ENCODE measurements around the gene SLC35G2.
A peak's percentile ranks its signal among the peaks of the same experiment; 100 is the strongest.
"Not testable (repeated sequence)": the region's sequence is repeated elsewhere in the genome, so short reads cannot be mapped to it uniquely, and the experiment has no call there.

SLC35G2 gene

DNA sequence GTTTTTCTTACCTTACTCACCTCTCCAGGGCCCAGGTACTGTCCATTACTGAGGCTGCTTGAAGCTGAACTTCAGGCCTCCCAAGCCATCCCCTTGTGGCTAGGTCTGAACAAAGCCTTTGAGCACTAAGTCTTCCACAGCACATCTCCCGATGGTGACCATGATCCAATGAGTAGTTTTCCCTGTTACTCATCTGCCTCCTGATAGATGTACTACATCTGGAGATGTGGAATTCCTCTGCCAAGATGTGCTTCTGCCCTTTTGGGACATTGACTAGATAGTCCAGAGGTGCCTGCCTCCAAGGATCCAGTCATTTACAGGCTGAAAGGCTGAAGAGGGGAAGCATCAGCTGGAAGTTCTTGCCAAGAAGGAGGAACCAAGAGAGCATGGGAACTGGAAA, 28.9 kb upstream of the SLC35G2 start:
- H3K4me3 ChIP-seq (replicated peaks in 1 of 2; ENCODE audit: low read depth in 2 of 2, low read length in 2 of 2) = no peak overlapping the region
- no peak for DNase-seq (ENCODE audit: low read depth in 2 of 2)
- TF ChIP-seq, protein P1, sequence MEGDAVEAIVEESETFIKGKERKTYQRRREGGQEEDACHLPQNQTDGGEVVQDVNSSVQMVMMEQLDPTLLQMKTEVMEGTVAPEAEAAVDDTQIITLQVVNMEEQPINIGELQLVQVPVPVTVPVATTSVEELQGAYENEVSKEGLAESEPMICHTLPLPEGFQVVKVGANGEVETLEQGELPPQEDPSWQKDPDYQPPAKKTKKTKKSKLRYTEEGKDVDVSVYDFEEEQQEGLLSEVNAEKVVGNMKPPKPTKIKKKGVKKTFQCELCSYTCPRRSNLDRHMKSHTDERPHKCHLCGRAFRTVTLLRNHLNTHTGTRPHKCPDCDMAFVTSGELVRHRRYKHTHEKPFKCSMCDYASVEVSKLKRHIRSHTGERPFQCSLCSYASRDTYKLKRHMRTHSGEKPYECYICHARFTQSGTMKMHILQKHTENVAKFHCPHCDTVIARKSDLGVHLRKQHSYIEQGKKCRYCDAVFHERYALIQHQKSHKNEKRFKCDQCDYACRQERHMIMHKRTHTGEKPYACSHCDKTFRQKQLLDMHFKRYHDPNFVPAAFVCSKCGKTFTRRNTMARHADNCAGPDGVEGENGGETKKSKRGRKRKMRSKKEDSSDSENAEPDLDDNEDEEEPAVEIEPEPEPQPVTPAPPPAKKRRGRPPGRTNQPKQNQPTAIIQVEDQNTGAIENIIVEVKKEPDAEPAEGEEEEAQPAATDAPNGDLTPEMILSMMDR (IDR thresholded peaks at IDR 0.05; ENCODE audit: low read depth, low read length) = no peak

GRCh38 chr3:136790786-136791185, 28.1 kb upstream of the SLC35G2 start:
- no peak overlapping the region for H3K4me3 ChIP-seq (replicated peaks in 1 of 2; ENCODE audit: low read depth in 2 of 2, low read length in 2 of 2)
- TF ChIP-seq, protein P1 (IDR thresholded peaks at IDR 0.05; ENCODE audit: low read depth, low read length) = no peak
- no peak for DNase-seq (ENCODE audit: low read depth in 2 of 2)

- TF ChIP-seq, protein P1 (IDR thresholded peaks at IDR 0.05; ENCODE audit: low read depth, low read length) = no peak
- DNase-seq (ENCODE audit: low read depth in 2 of 2) = no peak
- H3K4me3 ChIP-seq (replicated peaks in 1 of 2; ENCODE audit: low read depth in 2 of 2, low read length in 2 of 2) = no peak overlapping the region
These were observed 26.2 kb upstream of the SLC35G2 start for GRCh38 chr3:136792556-136793330.

DNA sequence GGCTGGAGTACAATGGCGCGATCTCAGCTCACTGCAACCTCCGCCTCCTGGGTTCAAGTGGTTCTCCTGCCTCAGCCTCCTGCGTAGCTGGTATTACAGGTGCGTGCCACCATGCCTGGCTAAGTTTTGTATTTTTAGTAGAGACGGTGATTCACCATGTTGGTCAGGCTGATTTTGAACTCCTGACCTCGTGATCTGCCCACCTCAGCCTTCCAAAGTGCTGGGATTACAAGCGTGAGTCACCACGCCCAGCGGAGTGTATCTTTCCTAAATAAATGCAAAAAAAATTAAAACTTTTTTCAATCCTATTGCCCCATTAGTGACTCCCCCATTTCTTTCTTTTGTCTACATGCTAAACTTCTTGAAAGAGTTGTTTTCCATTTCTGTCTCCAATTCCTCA, 17.8 kb upstream of the SLC35G2 start:
- H3K4me3 ChIP-seq (replicated peaks in 1 of 2; ENCODE audit: low read depth in 2 of 2, low read length in 2 of 2); DNase-seq (ENCODE audit: low read depth in 2 of 2): not testable (repeated sequence)

DNA sequence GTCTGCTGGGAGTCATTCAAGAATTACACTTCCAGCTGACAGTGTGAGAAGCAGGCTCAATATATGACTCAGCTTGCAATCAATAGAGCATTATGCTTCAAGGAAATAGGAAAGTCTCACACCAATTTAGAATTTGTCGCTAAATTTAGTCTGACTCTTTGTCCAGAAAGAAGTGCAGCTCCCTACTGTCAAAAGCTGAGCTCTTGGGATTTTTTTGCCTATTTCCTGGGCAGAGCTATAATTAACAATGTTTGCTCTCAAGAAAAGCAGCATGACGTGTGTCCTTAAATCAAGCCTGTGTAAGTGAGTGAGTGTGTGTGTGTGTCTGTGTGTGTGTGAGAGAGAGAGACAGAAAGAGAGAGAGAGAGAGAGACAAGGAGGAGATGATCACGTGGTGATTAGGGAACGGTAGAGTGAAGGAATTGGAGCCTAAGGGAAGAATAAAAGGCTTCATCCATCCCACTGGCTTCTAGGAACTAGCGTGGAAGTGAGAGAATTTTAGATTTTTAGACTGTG, 16.4 kb upstream of the SLC35G2 start:
- DNase-seq (ENCODE audit: low read depth in 2 of 2) = peak; percentile 47 to 51
- TF ChIP-seq, protein P1 (IDR thresholded peaks at IDR 0.05; ENCODE audit: low read depth, low read length) = no peak

GRCh38 chr3:136804141-136804540, 14.8 kb upstream of the SLC35G2 start:
- DNase-seq (ENCODE audit: low read depth in 2 of 2) = no peak
- H3K4me3 ChIP-seq (replicated peaks in 1 of 2; ENCODE audit: low read depth in 2 of 2, low read length in 2 of 2) = no peak overlapping the region
- TF ChIP-seq, protein P1 (IDR thresholded peaks at IDR 0.05; ENCODE audit: low read depth, low read length) = no peak

More for the DNA sequence above, 16.4 kb upstream of the SLC35G2 start:
- H3K4me3 ChIP-seq (replicated peaks in 1 of 2; ENCODE audit: low read depth in 2 of 2, low read length in 2 of 2) = no peak overlapping the region

DNA sequence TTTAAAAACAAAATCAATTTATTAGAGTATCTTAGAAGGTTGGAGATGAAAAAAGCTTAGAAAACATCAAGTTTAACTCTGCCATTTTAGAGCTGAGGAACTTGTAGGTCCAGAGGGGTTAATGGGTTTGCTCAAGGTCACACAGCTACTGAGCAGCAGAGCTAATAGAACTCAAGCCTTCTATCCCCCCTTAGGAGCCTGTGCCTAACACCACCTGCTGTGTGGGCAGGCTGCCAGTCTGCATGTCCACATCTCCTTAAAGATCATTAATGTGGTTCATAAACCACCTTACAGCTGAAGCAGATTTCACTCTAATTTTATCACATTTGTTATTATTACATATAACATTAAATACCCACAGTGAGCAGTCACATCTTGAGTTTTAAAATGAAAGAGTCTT, 14.1 kb upstream of the SLC35G2 start:
- no peak overlapping the region for H3K4me3 ChIP-seq (replicated peaks in 1 of 2; ENCODE audit: low read depth in 2 of 2, low read length in 2 of 2)
- TF ChIP-seq, protein P1 (IDR thresholded peaks at IDR 0.05; ENCODE audit: low read depth, low read length) = no peak
- DNase-seq (ENCODE audit: low read depth in 2 of 2) = no peak

Measured in cardiac fibroblast (primary cell).